HepG2 (cell line): ENCODE measurements around the gene CHST12. TPM values are rescaled to one million over a fixed set of nuclear protein-coding genes. Genes with fewer than 3 reads are reported as not detected.

Experiments
- ARID4A ChIP-seq: sonication (generic); formaldehyde crosslinking; IDR thresholded peaks from 2 replicates; pipeline ENCODE4 v1.5.0; 2020; ENCODE audit warnings: mild to moderate bottlenecking, missing genetic modification reagents, borderline replicate concordance
- BCL6 ChIP-seq: IDR thresholded peaks from 2 replicates; pipeline ENCODE4 v1.6.1; 2016; ENCODE audit warnings: missing genetic modification reagents, missing compliant biosample characterization
- ETV5 ChIP-seq: IDR thresholded peaks from 2 replicates; pipeline ENCODE4 v1.6.1; 2018; ENCODE audit warnings: missing biosample characterization, missing genetic modification reagents, inconsistent platforms, borderline replicate concordance
- FOXK1 ChIP-seq: sonication (generic); formaldehyde crosslinking; IDR thresholded peaks from 2 replicates; pipeline ENCODE4 v1.4.0; 2020; ENCODE audit warnings: low read depth, missing genetic modification reagents, borderline replicate concordance
- KDM2A ChIP-seq: sonication (generic); formaldehyde crosslinking; IDR thresholded peaks from 2 replicates; pipeline ENCODE4 v1.4.0; 2020; ENCODE audit warnings: low read depth, missing genetic modification reagents, borderline replicate concordance
- MAZ ChIP-seq, 2 experiments: sonication (generic) in 1 of 2; formaldehyde crosslinking in 1 of 2; IDR thresholded peaks; 2 replicates each; pipeline versions ENCODE4 v1.5.0 to v1.6.1; 2012 to 2020; ENCODE audit warnings: low read depth in 2 of 2, mild to moderate bottlenecking in 2 of 2, borderline replicate concordance in 1 of 2, improper control_type of control experiment in 1 of 2, low read length in 1 of 2, missing genetic modification reagents in 1 of 2, moderate library complexity in 1 of 2
- NFKBIZ ChIP-seq: IDR thresholded peaks from 2 replicates; pipeline ENCODE4 v1.6.1; 2018; ENCODE audit warnings: missing genetic modification reagents, missing compliant biosample characterization
- NR2F1 ChIP-seq, 2 experiments: fragments of 450-650 bp in 1 of 2; formaldehyde crosslinking in 1 of 2; IDR thresholded peaks; 2 replicates each; pipeline versions ENCODE4 v1.5.0 to v1.6.1; 2016 to 2020; ENCODE audit warnings: mild to moderate bottlenecking in 1 of 2, missing compliant biosample characterization in 1 of 2, missing genetic modification reagents in 1 of 2, moderate library complexity in 1 of 2
- NRL ChIP-seq: sonication (generic); formaldehyde crosslinking; IDR thresholded peaks from 2 replicates; pipeline ENCODE4 v1.5.0; 2020; ENCODE audit warnings: missing genetic modification reagents, mild to moderate bottlenecking, moderate library complexity, borderline replicate concordance
- PAWR ChIP-seq: sonication (generic); formaldehyde crosslinking; IDR thresholded peaks from 2 replicates; pipeline ENCODE4 v1.4.0; 2020; ENCODE audit warnings: missing genetic modification reagents, mild to moderate bottlenecking, borderline replicate concordance
- PBX3 ChIP-seq: sonication (generic); formaldehyde crosslinking; IDR thresholded peaks from 2 replicates; pipeline ENCODE4 v1.8.1; 2023; ENCODE audit warnings: missing genetic modification reagents, inconsistent platforms, borderline replicate concordance
- PRPF4 ChIP-seq: fragments of 200-400 bp; formaldehyde crosslinking; IDR thresholded peaks from 2 replicates; pipeline ENCODE4 v1.6.1; 2016; ENCODE audit warnings: low read length, low read depth; ENCODE audit not compliant: poor library complexity, severe bottlenecking
- SMARCC2 ChIP-seq: fragments of 450-650 bp; IDR thresholded peaks from 2 replicates; pipeline ENCODE4 v1.6.1; 2017; ENCODE audit warnings: antibody characterized with exemption, mild to moderate bottlenecking
- SP4 ChIP-seq: sonication (generic); formaldehyde crosslinking; IDR thresholded peaks from 2 replicates; pipeline ENCODE4 v1.8.1; 2023; ENCODE audit warnings: mild to moderate bottlenecking, missing genetic modification reagents
- TAF1 ChIP-seq: sonication (generic); formaldehyde crosslinking; IDR thresholded peaks from 2 replicates; pipeline ENCODE4 v1.4.0; 2020; ENCODE audit warnings: missing genetic modification reagents
- TCF7L2 ChIP-seq: IDR thresholded peaks from 2 replicates; pipeline ENCODE4 v1.6.1; 2011; ENCODE audit warnings: mild to moderate bottlenecking, low read depth, low read length, moderate library complexity
- WIZ ChIP-seq: sonication (generic); formaldehyde crosslinking; IDR thresholded peaks from 2 replicates; pipeline ENCODE4 v1.5.1; 2020; ENCODE audit warnings: mild to moderate bottlenecking, missing genetic modification reagents
- ZFAT ChIP-seq: sonication (generic); formaldehyde crosslinking; conservative IDR thresholded peaks from 2 replicates; pipeline ENCODE4 v1.8.1; 2023; ENCODE audit warnings: missing genetic modification reagents, inconsistent platforms
- ZFX ChIP-seq: sonication (generic); formaldehyde crosslinking; IDR thresholded peaks from 2 replicates; pipeline ENCODE4 v1.4.0; 2020; ENCODE audit warnings: mild to moderate bottlenecking, low read depth, missing genetic modification reagents, moderate library complexity
- ZNF33A ChIP-seq: sonication (generic); formaldehyde crosslinking; IDR thresholded peaks from 2 replicates; pipeline ENCODE4 v1.5.1; 2020; ENCODE audit warnings: missing genetic modification reagents, mild to moderate bottlenecking, moderate library complexity, borderline replicate concordance
- ZNF367 ChIP-seq: sonication (generic); formaldehyde crosslinking; IDR thresholded peaks from 2 replicates; pipeline ENCODE4 v1.4.0; 2020; ENCODE audit warnings: missing genetic modification reagents, borderline replicate concordance
- ZNF598 ChIP-seq: sonication (generic); formaldehyde crosslinking; IDR thresholded peaks from 2 replicates; pipeline ENCODE4 v1.5.1; 2020; ENCODE audit warnings: mild to moderate bottlenecking, missing genetic modification reagents, borderline replicate concordance
- polyA plus RNA-seq, 8 experiments: library from polyadenylated mRNA; depleted of rRNA in 3 of 8; stranded (reverse) in 7 of 8; unstranded in 1 of 8; fragments of >200 nt; fragmentation: Illumina TruSeq in 4 of 8; extraction: Trizol in 4 of 8; gene quantifications; 2 replicates each; pipeline versions ENCODE4 v1.2.1 to v1.2.3, GENCODE V29; 2011 to 2016; ENCODE audit warnings: low read depth in 4 of 8, missing spikeins in 1 of 8, mixed read lengths in 1 of 8; ENCODE audit not compliant: insufficient read depth in 1 of 8
- total RNA-seq, 5 experiments: library from RNA; depleted of rRNA; stranded (reverse); fragments of >200 nt; fragmentation: Illumina TruSeq; extraction: Trizol; gene quantifications; 2 replicates each; pipeline ENCODE4 v1.2.3, GENCODE V29; 2016; ENCODE audit warnings: low read depth in 1 of 5
- TF ChIP-seq, protein P1 (sequence below): sonication (generic); IDR thresholded peaks from 2 replicates; pipeline ENCODE4 v1.6.1; 2016; ENCODE audit warnings: low read depth, borderline replicate concordance

The CHST12 gene
- total and polyA plus RNA-seq, 2 of the 13 experiments (the other 11 are each of a cell fraction or from before 2014, with no cell fraction given), result 6.4 to 15.8 TPM

DNA sequence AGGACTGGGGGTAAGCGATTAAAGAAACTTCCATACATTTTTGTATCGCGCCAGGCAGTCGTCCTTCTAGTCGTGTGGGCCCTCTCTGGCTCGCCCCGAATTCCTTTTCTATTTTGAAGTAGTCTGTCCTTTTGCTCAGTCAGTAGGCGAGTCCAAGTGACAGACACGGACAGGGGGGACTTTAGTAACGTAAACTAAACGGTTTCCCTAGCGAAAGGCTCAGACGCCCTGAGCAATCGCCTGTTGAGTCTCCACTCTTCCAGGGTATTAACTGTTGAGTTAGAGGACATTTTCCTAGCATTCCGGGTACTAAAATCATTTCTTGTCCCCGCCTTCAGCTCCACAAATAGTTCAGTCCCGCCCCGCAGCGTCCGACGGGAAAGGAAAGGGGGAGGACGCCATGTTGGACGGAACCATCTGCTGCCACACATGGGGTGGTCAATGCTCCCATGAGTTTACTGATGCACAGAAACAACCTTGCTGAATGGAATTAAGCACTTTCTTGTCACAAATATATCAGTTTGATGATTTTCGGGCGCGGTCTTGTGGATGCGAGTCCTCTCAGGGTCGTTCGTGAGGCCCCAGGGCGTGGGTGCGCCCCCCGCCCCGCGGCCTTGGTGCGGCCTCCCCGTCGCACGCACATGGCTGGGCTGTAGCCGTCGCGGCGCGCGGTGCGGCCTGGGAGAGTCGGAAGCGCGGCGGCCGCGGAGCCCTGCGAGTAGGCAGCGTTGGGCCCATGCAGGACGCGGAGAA is 49.0 kb upstream of the CHST12 start, which contains the start of gene EIF3B (continued):
- TF ChIP-seq ARID4A (CRISPR knock-in tag) (peak; percentile 84), PRPF4 (no peak), SP4 (CRISPR knock-in tag) (no peak), SMARCC2 (no peak), MAZ (IDR thresholded peaks at IDR 0.05; ENCODE audit: borderline replicate concordance, low read depth, low read length) (no peak), MAZ (CRISPR knock-in tag; IDR thresholded peaks at IDR 0.05; ENCODE audit: low read depth) (peak; percentile 29; the same call in 1 of the 2 replicates), NR2F1 (CRISPR knock-in tag; IDR thresholded peaks at IDR 0.05) (no peak), TCF7L2 (no peak), ZFX (CRISPR knock-in tag) (peak; percentile 92), KDM2A (CRISPR knock-in tag) (peak; percentile 72), BCL6 (CRISPR knock-in tag) (0 out of 2 replicates have a peak, but pooled peaks have one; percentile 11), PBX3 (no peak), PAWR (no peak), ZNF598 (0 out of 2 replicates have a peak, but pooled peaks have one; percentile 39), TAF1 (CRISPR knock-in tag) (peak; percentile 74), NRL (CRISPR knock-in tag) (no peak), ZNF33A (CRISPR knock-in tag) (no peak), ZNF367 (CRISPR knock-in tag) (no peak), ETV5 (CRISPR knock-in tag) (no peak), NFKBIZ (CRISPR knock-in tag) (no peak), FOXK1 (0 out of 2 replicates have a peak, but pooled peaks have one; percentile 10), WIZ (CRISPR knock-in tag) (no peak), ZFAT (CRISPR knock-in tag) (no peak)
- TF ChIP-seq, protein P1, sequence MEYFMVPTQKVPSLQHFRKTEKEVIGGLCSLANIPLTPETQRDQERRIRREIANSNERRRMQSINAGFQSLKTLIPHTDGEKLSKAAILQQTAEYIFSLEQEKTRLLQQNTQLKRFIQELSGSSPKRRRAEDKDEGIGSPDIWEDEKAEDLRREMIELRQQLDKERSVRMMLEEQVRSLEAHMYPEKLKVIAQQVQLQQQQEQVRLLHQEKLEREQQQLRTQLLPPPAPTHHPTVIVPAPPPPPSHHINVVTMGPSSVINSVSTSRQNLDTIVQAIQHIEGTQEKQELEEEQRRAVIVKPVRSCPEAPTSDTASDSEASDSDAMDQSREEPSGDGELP, result peak; percentile 13; the same call in 1 of the 2 replicates
